ENCODE results near the gene DUS2. TPM values are rescaled to one million over a fixed set of nuclear protein-coding genes. Genes with fewer than 3 reads are reported as not detected.
A peak's percentile ranks its signal among the peaks of the same experiment; 100 is the strongest.

The DUS2 gene
- total and polyA plus RNA-seq, 2 of the 8 experiments (the other 6 are each of a cell fraction or from before 2014, with no cell fraction given): 17.2 to 27.0 TPM

DNA sequence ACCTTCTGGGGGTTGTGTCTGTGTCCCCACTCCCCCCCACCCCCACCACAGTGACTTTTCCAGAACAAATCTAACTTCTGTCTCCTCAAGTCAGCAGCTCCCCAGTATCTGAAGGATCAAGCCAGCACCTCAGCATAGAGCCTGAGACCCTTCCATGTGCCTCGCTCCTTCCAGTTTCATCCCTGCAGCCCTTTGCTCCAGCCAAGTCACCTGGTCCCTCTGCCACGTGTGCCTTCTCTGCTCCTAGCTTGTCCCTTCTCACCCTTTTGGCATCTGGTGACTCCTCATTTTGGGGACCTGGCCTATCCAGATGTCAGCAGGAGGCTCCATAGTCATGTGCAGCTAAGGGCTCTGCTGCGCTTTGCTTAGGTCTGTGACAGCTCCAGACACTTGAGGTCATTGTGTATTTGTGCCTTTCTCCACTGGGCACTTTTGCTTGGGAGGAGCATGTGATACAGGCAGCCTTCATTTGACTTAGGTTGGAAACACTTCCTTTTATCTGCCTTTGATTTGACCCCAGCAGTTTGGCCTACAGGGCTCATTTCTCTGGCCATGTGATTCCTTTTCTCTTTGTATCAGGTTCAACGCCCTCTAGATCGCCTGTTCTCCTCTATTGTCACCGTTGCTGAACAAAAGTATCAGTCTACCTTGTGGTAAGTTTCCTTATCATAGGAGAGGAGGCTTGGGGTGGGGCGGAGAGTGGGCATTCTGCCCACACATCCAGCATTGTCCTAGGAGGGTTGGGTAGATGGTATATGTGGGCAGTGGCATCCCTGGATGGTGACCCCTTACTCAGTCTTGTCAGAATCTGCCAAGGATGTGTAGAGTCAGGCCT lies 55.0 kb downstream of the DUS2 start:
- 96% methylated on average over 7 of the region's 7 CpGs; no CpG with 5 or more reads in 1 of the 2 experiments for WGBS, 2 experiments (ENCODE audit: extremely low coverage in 1 of 2, insufficient coverage in 1 of 2, insufficient read length in 1 of 2, insufficient replicate concordance in 2 of 2, low coverage in 1 of 2, low lambda C conversion rate in 2 of 2, missing lambda C conversion rate in 1 of 2)
- no peak overlapping the region for H2BK5ac ChIP-seq (ENCODE audit: low read depth, low read length)
- H2AFZ ChIP-seq (ENCODE audit: low read length): no peak overlapping the region
- H3K4me3 ChIP-seq (ENCODE audit: extremely low read depth in 1 of 4, insufficient read depth in 2 of 4, low read depth in 3 of 4, low read length in 4 of 4): no peak overlapping the region
- H2BK15ac ChIP-seq (ENCODE audit: low read length): no peak overlapping the region
- H3K79me2 ChIP-seq (ENCODE audit: control insufficient read depth in 1 of 2, insufficient read depth in 2 of 2, low read length in 2 of 2): no peaks in the 10 kb centered on the region
- H4K8ac ChIP-seq (ENCODE audit: extremely low read depth, insufficient read depth, low read length): no peak overlapping the region
- no peaks in the 10 kb centered on the region; a peak in 1 of 7 replicates for H3K4me1 ChIP-seq (replicated peaks in 1 of 4; ENCODE audit: control insufficient read depth in 3 of 4, insufficient read depth in 4 of 4, low read length in 3 of 4)
- H3K14ac ChIP-seq (ENCODE audit: insufficient read length): no peak overlapping the region
- no peak overlapping the region for H3K4ac ChIP-seq (replicated peaks; ENCODE audit: insufficient read length, low read depth, low read length)
- H2AK5ac ChIP-seq (ENCODE audit: low read depth, low read length): no peak overlapping the region
- H2BK12ac ChIP-seq (ENCODE audit: low read depth, low read length): no peak overlapping the region
- H3K23ac ChIP-seq (ENCODE audit: insufficient read length): no peak overlapping the region
- no peaks in the 10 kb centered on the region for H3K79me1 ChIP-seq (ENCODE audit: low read depth, low read length)
- no peak overlapping the region for H4K91ac ChIP-seq (replicated peaks; ENCODE audit: insufficient read length, low read length)
- H3K27ac ChIP-seq (ENCODE audit: low read depth, low read length): no peak overlapping the region
- no peaks in the 10 kb centered on the region for H3K23me2 ChIP-seq (ENCODE audit: low read depth, low read length)
- FAIRE-seq (no peak), DNase-seq (ENCODE audit: low read depth in 1 of 2, low spot score in 2 of 2) (peak in 1 of 2 experiments; percentile 24)
- peaks cover 0 to 3% of the 10 kb centered on the region in 2 experiments for H4K20me1 ChIP-seq (replicated peaks in 1 of 2; ENCODE audit: control insufficient read depth in 1 of 2, insufficient read depth in 2 of 2, low read length in 2 of 2)
- POLR2A ChIA-PET (ENCODE audit: partially characterized antibody): interaction anchor here (0.6 to 1.5 kb wide), 2 partner anchors 9 to 13 kb away, joined by 3 to 4 read pairs; no protein-coding TSS in a partner anchor
- H3K56ac ChIP-seq (replicated peaks; ENCODE audit: insufficient read length, low read depth, low read length): no peak overlapping the region
- H3K9ac ChIP-seq (replicated peaks in 1 of 4; ENCODE audit: extremely low read depth in 1 of 4, low read depth in 3 of 4, low read length in 3 of 4): no peak overlapping the region
- no peak overlapping the region for H2BK20ac ChIP-seq (ENCODE audit: low read length)
- no peaks in the 10 kb centered on the region for H3K9me3 ChIP-seq (ENCODE audit: insufficient read depth in 2 of 2, low read depth in 1 of 2, low read length in 1 of 2)
- H3K36me3 ChIP-seq (ENCODE audit: control insufficient read depth in 2 of 4, insufficient read depth in 4 of 4, low read length in 3 of 4): peaks cover 9 to 29% (median 22%) of the 10 kb centered on the region in 4 experiments; a peak in 6 of 8 replicates
- CTCF ChIA-PET (ENCODE audit: partially characterized antibody): interaction anchor here (0.9 to 2.3 kb wide), 3 partner anchors 12 to 111 kb away, joined by 3 to 8 read pairs (median 3); no protein-coding TSS in a partner anchor
- H3K18ac ChIP-seq (ENCODE audit: extremely low read depth, low read length): no peak overlapping the region
- no peak overlapping the region for H3K4me2 ChIP-seq (ENCODE audit: insufficient read depth in 1 of 2, low read depth in 2 of 2, low read length in 2 of 2)
- no peak overlapping the region for H4K5ac ChIP-seq (ENCODE audit: insufficient read length, low read depth, low read length)
- no peak overlapping the region for H2BK120ac ChIP-seq (replicated peaks; ENCODE audit: low read depth, low read length)
- no peaks in the 10 kb centered on the region for H3K27me3 ChIP-seq (replicated peaks in 1 of 4; ENCODE audit: control insufficient read depth in 3 of 4, extremely low read depth in 1 of 4, insufficient read depth in 3 of 4, low read length in 3 of 4)
- TF ChIP-seq TAF7 (optimal IDR thresholded peaks at IDR 0.05; ENCODE audit: borderline replicate concordance, low read depth, low read length) (no peak), SP4 (IDR thresholded peaks at IDR 0.05; ENCODE audit: low read length) (no peak), SP2 (IDR thresholded peaks at IDR 0.05; ENCODE audit: low read length) (no peak), EGR1 (IDR thresholded peaks at IDR 0.05; ENCODE audit: borderline replicate concordance, low read depth, low read length) (no peak), SAP30 (IDR thresholded peaks at IDR 0.05; ENCODE audit: insufficient read depth, insufficient replicate concordance, low read length) (no peak), SIX5 (IDR thresholded peaks at IDR 0.05; ENCODE audit: low read depth, low read length) (no peak), YY1 (IDR thresholded peaks at IDR 0.05; ENCODE audit: low read depth, low read length) (no peak), CHD2 (IDR thresholded peaks at IDR 0.05; ENCODE audit: low read length) (no peak), RBBP5 (IDR thresholded peaks at IDR 0.05; ENCODE audit: borderline replicate concordance, low read depth, low read length) (no peak), TBP (IDR thresholded peaks at IDR 0.05; ENCODE audit: low read depth, low read length) (no peak), CREB1 (IDR thresholded peaks at IDR 0.05) (no peak), BCL11A (IDR thresholded peaks at IDR 0.05; ENCODE audit: low read depth in 2 of 2, low read length in 2 of 2) (no peak)
- TF ChIP-seq, protein P1, sequence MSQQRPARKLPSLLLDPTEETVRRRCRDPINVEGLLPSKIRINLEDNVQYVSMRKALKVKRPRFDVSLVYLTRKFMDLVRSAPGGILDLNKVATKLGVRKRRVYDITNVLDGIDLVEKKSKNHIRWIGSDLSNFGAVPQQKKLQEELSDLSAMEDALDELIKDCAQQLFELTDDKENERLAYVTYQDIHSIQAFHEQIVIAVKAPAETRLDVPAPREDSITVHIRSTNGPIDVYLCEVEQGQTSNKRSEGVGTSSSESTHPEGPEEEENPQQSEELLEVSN (IDR thresholded peaks at IDR 0.05): no peak

All from H1 (cell line).